Measurements from ENCODE around the gene PRDM12.

DNA sequence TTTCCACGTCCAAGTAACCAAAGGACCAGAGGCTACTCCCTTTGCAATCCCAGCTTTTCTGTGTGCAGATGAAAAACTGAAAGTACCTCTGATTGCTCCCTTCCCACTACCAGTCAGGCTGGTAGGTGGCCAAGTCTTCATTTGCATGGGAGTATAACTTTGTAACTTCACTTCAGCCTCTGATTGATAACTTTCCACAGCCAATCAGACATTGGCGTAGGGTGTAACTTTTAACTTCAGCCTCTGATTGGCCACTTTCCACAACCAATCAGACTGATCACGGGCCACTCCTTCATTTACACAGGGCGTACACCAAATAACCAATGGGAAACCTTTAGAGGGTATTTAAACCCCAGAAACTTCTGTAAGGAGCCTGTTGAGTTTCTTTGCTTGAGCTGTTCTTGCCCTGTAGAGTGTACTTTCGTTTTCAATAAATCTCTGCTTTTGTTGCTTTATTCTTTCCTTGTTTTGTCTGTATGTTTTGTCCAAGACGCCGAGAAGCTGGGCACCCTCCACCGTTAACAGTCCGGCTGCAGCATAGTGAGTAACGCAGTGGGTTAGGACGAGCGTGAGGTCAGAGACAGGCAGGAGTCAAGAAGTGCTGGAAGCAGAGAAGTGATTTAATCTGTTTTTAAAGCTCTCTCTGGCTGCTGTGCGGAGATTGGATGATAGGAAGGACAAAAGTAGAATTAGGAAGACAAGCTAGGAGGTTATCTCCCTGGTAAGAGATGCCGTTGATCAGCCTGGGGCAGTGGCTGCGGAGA lies 25.7 kb downstream of the PRDM12 start:
- TF ChIP-seq POLR2A (IDR thresholded peaks at IDR 0.05; ENCODE audit: low read depth, low read length): no peak
- no peak for TF ChIP-seq POLR2AphosphoS5 (IDR thresholded peaks at IDR 0.05; ENCODE audit: low read depth, low read length)
